ENCODE results near the gene ADTRP. TPM values are rescaled to one million over a fixed set of nuclear protein-coding genes. Genes with fewer than 3 reads are reported as not detected.

The ADTRP gene
- total and polyA plus RNA-seq, 7 experiments from 2014 or later, result 3.1 to 109 (median 44.3) TPM

DNA sequence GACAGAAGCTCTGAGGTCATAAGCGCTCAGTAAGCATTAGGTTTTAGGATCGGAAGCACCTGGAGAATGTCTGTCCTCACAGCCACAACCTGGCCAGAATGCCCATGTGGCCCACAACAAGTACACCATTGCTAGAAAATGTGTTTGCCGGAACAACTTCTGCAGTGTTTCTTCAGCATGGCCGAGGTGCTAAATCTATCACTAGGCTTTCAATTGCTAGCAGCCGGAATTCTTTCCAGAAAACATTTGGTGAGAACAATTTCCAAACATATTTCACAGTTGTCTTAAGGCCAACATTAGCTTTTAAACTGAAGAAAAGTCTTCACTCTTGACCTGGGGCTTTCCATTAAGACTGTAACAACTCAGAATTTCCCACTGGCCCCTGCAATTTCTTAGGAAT, 18.2 kb upstream of the ADTRP start:
- Histone ChIP-seq H3K27ac (ENCODE audit: low read depth, low read length) (no peak overlapping the region), H3K27me3 (ENCODE audit: control insufficient read depth in 2 of 2, insufficient read depth in 2 of 2, low read length in 2 of 2) (no peaks in the 10 kb centered on the region), H3K4me1 (ENCODE audit: control insufficient read depth in 2 of 2, insufficient read depth in 2 of 2, low read length in 2 of 2) (no peaks in the 10 kb centered on the region), H3K9me3 (ENCODE audit: control insufficient read depth in 2 of 3, low read length in 3 of 3) (peaks cover 0 to 5% (median 4%) of the 10 kb centered on the region in 3 experiments), H3K36me3 (ENCODE audit: control insufficient read depth in 2 of 3, insufficient read depth in 3 of 3, low read length in 3 of 3) (no peaks in the 10 kb centered on the region), H3K4me3 (ENCODE audit: low read length) (no peak overlapping the region)
- Mint-ChIP-seq H3K4me3 (no peak overlapping the region), H3K9me3 (peaks cover 0 to 25% (median 11%) of the 10 kb centered on the region in 11 donors), H3K4me1 (no peaks in the 10 kb centered on the region), H3K27ac (no peak overlapping the region), H3K36me3 (peaks cover 3 to 15% (median 7%) of the 10 kb centered on the region in 5 donors), H3K27me3 (no peaks in the 10 kb centered on the region)
- ChIA-PET CTCF (no interaction called here), POLR2A (interaction anchor here (0.5 to 0.6 kb wide), 2 partner anchors 18 to 352 kb away, joined by 3 to 4 read pairs; no protein-coding TSS in a partner anchor)
- DNase-seq (no peak), ATAC-seq (no peak)
- intact Hi-C loops (cut with micrococcal nuclease), result no loop called here

GRCh38 chr6:11795403-11795802, 16.8 kb upstream of the ADTRP start:
- Mint-ChIP-seq H3K27ac (no peak overlapping the region), H3K36me3 (peaks cover 3 to 15% (median 7%) of the 10 kb centered on the region in 5 donors), H3K4me3 (no peak overlapping the region), H3K9me3 (peaks cover 0 to 25% (median 11%) of the 10 kb centered on the region in 11 donors), H3K4me1 (no peaks in the 10 kb centered on the region), H3K27me3 (no peaks in the 10 kb centered on the region)
- peaks cover 0 to 5% (median 4%) of the 10 kb centered on the region in 3 experiments for H3K9me3 ChIP-seq (ENCODE audit: control insufficient read depth in 2 of 3, low read length in 3 of 3)
- no peak for ATAC-seq
- H3K4me1 ChIP-seq (ENCODE audit: control insufficient read depth in 2 of 2, insufficient read depth in 2 of 2, low read length in 2 of 2), result no peaks in the 10 kb centered on the region
- H3K27me3 ChIP-seq (ENCODE audit: control insufficient read depth in 2 of 2, insufficient read depth in 2 of 2, low read length in 2 of 2), result no peaks in the 10 kb centered on the region
- no peaks in the 10 kb centered on the region for H3K36me3 ChIP-seq (ENCODE audit: control insufficient read depth in 2 of 3, insufficient read depth in 3 of 3, low read length in 3 of 3)
- ChIA-PET CTCF (no interaction called here), POLR2A (no interaction called here)
- no peak for DNase-seq
- intact Hi-C loops (cut with micrococcal nuclease), result no loop called here
- H3K4me3 ChIP-seq (ENCODE audit: low read length), result no peak overlapping the region
- no peak overlapping the region for H3K27ac ChIP-seq (ENCODE audit: low read depth, low read length)

DNA sequence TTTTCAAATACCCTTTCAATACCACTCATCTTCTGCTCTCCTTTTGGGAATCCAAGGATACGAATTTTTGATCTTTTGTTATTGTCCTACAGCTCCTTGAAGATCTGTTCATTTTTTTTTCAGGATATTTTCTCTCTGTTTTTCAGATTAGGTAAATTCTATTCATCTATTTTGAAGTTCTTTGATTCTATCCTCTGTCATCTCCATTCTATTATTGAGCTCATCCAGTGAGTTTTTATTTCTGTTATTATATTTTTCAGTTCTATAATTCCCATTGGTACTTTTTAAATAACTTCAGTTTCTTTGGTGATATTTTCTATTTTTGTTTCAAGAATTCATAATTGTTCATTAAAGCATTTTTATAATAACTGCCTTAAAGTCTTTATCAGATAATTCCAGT, 14.7 kb upstream of the ADTRP start:
- Mint-ChIP-seq H3K36me3 (peaks cover 3 to 15% (median 7%) of the 10 kb centered on the region in 5 donors), H3K27me3 (no peaks in the 10 kb centered on the region), H3K4me3 (no peak overlapping the region), H3K9me3 (peaks cover 0 to 25% (median 11%) of the 10 kb centered on the region in 11 donors), H3K27ac (no peak overlapping the region), H3K4me1 (no peaks in the 10 kb centered on the region)
- Histone ChIP-seq H3K27ac (ENCODE audit: low read depth, low read length) (no peak overlapping the region), H3K4me3 (ENCODE audit: low read length) (no peak overlapping the region), H3K36me3 (ENCODE audit: control insufficient read depth in 2 of 3, insufficient read depth in 3 of 3, low read length in 3 of 3) (no peaks in the 10 kb centered on the region), H3K4me1 (ENCODE audit: control insufficient read depth in 2 of 2, insufficient read depth in 2 of 2, low read length in 2 of 2) (no peaks in the 10 kb centered on the region), H3K9me3 (ENCODE audit: control insufficient read depth in 2 of 3, low read length in 3 of 3) (peaks cover 0 to 5% (median 4%) of the 10 kb centered on the region in 3 experiments), H3K27me3 (ENCODE audit: control insufficient read depth in 2 of 2, insufficient read depth in 2 of 2, low read length in 2 of 2) (no peaks in the 10 kb centered on the region)
- ATAC-seq (no peak), DNase-seq (no peak)
- POLR2A ChIA-PET, result no interaction called here
- CTCF ChIA-PET, result no interaction called here
- intact Hi-C loops (cut with micrococcal nuclease), result no loop called here

- H3K9me3 ChIP-seq (ENCODE audit: control insufficient read depth in 2 of 3, low read length in 3 of 3), result peaks cover 0 to 5% (median 4%) of the 10 kb centered on the region in 3 experiments
- Mint-ChIP-seq H3K4me3 (no peak overlapping the region), H3K36me3 (peaks cover 3 to 15% (median 7%) of the 10 kb centered on the region in 5 donors), H3K27me3 (no peaks in the 10 kb centered on the region), H3K4me1 (no peaks in the 10 kb centered on the region), H3K9me3 (peaks cover 0 to 25% (median 11%) of the 10 kb centered on the region in 11 donors), H3K27ac (no peak overlapping the region)
- intact Hi-C loops (cut with micrococcal nuclease), result no loop called here
- H3K27ac ChIP-seq (ENCODE audit: low read depth, low read length), result no peak overlapping the region
- CTCF ChIA-PET, result no interaction called here
- H3K36me3 ChIP-seq (ENCODE audit: control insufficient read depth in 2 of 3, insufficient read depth in 3 of 3, low read length in 3 of 3), result no peaks in the 10 kb centered on the region
- no peak for DNase-seq
- no peak for ATAC-seq
- H3K27me3 ChIP-seq (ENCODE audit: control insufficient read depth in 2 of 2, insufficient read depth in 2 of 2, low read length in 2 of 2), result no peaks in the 10 kb centered on the region
- H3K4me3 ChIP-seq (ENCODE audit: low read length), result no peak overlapping the region
- POLR2A ChIA-PET, result no interaction called here
- no peaks in the 10 kb centered on the region for H3K4me1 ChIP-seq (ENCODE audit: control insufficient read depth in 2 of 2, insufficient read depth in 2 of 2, low read length in 2 of 2)
These were observed 12.9 kb upstream of the ADTRP start for GRCh38 chr6:11791354-11792107.

DNA sequence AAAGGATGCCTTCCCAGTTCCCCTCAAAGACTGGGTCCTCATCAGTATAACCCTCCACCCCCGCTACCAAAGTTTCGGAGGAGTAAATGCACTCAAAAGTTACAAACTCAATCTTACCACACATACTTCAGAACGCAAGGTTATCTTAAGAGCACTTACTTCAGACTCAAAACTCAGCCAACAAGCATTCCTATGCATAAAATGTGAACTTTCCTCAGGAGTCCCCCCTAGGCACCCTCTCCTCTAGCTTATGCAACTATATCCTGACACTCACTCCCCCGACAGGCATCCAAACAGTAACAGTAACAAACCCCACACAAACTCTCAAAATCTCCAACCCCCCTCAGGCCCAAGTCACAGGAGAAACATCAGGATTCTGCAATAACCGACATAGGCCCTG, 11.1 kb upstream of the ADTRP start:
- no peaks in the 10 kb centered on the region for H3K36me3 ChIP-seq (ENCODE audit: control insufficient read depth in 2 of 3, insufficient read depth in 3 of 3, low read length in 3 of 3)
- no peak for ATAC-seq
- H3K27ac ChIP-seq (ENCODE audit: low read depth, low read length), result no peak overlapping the region
- CTCF ChIA-PET, result no interaction called here
- peaks cover 3 to 9% (median 5%) of the 10 kb centered on the region in 5 donors for H3K36me3 Mint-ChIP-seq
- H3K27ac Mint-ChIP-seq, result no peak overlapping the region
- no peaks in the 10 kb centered on the region for H3K27me3 Mint-ChIP-seq
- H3K9me3 Mint-ChIP-seq, result peaks cover 0 to 19% (median 11%) of the 10 kb centered on the region in 11 donors
- H3K4me3 ChIP-seq (ENCODE audit: low read length), result no peak overlapping the region
- no peak overlapping the region for H3K4me3 Mint-ChIP-seq
- H3K9me3 ChIP-seq (ENCODE audit: control insufficient read depth in 2 of 3, low read length in 3 of 3), result peaks cover 0 to 5% (median 4%) of the 10 kb centered on the region in 3 experiments
- H3K27me3 ChIP-seq (ENCODE audit: control insufficient read depth in 2 of 2, insufficient read depth in 2 of 2, low read length in 2 of 2), result no peaks in the 10 kb centered on the region
- intact Hi-C loops (cut with micrococcal nuclease), result loop anchor here in 1 of 2 donors (5.0 kb wide), 2 partner anchors 62 to 77 kb away; no protein-coding TSS in a partner anchor
- no peaks in the 10 kb centered on the region for H3K4me1 ChIP-seq (ENCODE audit: control insufficient read depth in 2 of 2, insufficient read depth in 2 of 2, low read length in 2 of 2)
- no peak for DNase-seq
- peaks cover 0 to 7% (median 0%) of the 10 kb centered on the region in 7 donors for H3K4me1 Mint-ChIP-seq
- POLR2A ChIA-PET, result no interaction called here

- H3K36me3 ChIP-seq (ENCODE audit: control insufficient read depth in 2 of 3, insufficient read depth in 3 of 3, low read length in 3 of 3), result no peaks in the 10 kb centered on the region
- ChIA-PET POLR2A (no interaction called here), CTCF (no interaction called here)
- peaks cover 3 to 12% (median 5%) of the 10 kb centered on the region in 11 donors for H3K9me3 Mint-ChIP-seq
- ATAC-seq (no peak), DNase-seq (no peak)
- peaks cover under 1 to 9% (median 4%) of the 10 kb centered on the region in 5 donors for H3K36me3 Mint-ChIP-seq
- H3K4me3 Mint-ChIP-seq, result no peak overlapping the region
- H3K4me3 ChIP-seq (ENCODE audit: low read length), result no peak overlapping the region
- peaks cover 0 to 3% (median 0%) of the 10 kb centered on the region in 5 donors for H3K27me3 Mint-ChIP-seq
- H3K9me3 ChIP-seq (ENCODE audit: control insufficient read depth in 2 of 3, low read length in 3 of 3), result peaks cover 0 to 3% (median 0%) of the 10 kb centered on the region in 3 experiments
- no peaks in the 10 kb centered on the region for H3K4me1 ChIP-seq (ENCODE audit: control insufficient read depth in 2 of 2, insufficient read depth in 2 of 2, low read length in 2 of 2)
- intact Hi-C loops (cut with micrococcal nuclease), result loop anchor here in 1 of 2 donors (5.0 kb wide), 2 partner anchors 61 to 76 kb away; no protein-coding TSS in a partner anchor
- H3K27ac ChIP-seq (ENCODE audit: low read depth, low read length), result no peak overlapping the region
- H3K27me3 ChIP-seq (ENCODE audit: control insufficient read depth in 2 of 2, insufficient read depth in 2 of 2, low read length in 2 of 2), result no peaks in the 10 kb centered on the region
- H3K27ac Mint-ChIP-seq, result no peak overlapping the region
- peaks cover 0 to 7% (median 0%) of the 10 kb centered on the region in 7 donors for H3K4me1 Mint-ChIP-seq
These were observed 9.4 kb upstream of the ADTRP start for GRCh38 chr6:11788043-11788442.

All from naive thymus-derived CD4-positive, alpha-beta T cell (primary cell).